ENCODE results near the gene RPRD1B. TPM values are rescaled to one million over a fixed set of nuclear protein-coding genes. Genes with fewer than 3 reads are reported as not detected.

RPRD1B gene
- total and polyA plus RNA-seq, 2 of the 13 experiments (the other 11 are each of a cell fraction or from before 2014, with no cell fraction given), result 31.1 to 41.5 TPM

DNA sequence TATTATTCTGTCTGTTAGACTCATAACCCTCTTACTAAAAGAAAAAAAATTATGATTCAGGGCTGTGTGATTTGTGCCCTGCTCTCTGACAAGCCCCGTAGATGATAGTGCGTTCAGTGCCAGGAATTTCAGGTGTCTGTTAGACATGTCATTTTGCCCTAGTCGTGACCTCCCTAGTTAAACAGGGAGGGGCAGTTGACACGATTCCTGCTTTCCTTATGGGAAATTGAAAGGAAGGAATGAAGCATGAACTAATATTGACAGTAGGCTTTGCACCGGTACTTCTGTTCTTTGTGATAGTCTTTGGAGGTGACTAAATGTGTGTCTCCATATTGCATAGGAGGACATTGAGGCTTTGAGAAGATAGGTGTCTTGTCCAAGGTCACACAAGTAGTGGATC, 26.3 kb downstream of the RPRD1B start (continued):
- TF ChIP-seq ZNF614 (CRISPR knock-in tag; IDR thresholded peaks at IDR 0.05; ENCODE audit: borderline replicate concordance) (peak; percentile 53; the same call in 1 of the 2 replicates), HDAC1 (CRISPR knock-in tag; IDR thresholded peaks at IDR 0.05) (0 out of 2 replicates have a peak, but pooled peaks have one; percentile 3), SOX13 (IDR thresholded peaks at IDR 0.05) (peak; percentile 51; the same call in 1 of the 2 replicates), SOX13 (CRISPR knock-in tag; conservative IDR thresholded peaks at IDR 0.05 in 1 of 2, IDR thresholded peaks at IDR 0.05 in 1 of 2) (peak in 1 of 2 experiments; percentile 94; a peak in 2 of 4 replicates), CREB1 (IDR thresholded peaks at IDR 0.05) (no peak), CREB1 (CRISPR knock-in tag; IDR thresholded peaks at IDR 0.05) (peak; percentile 58; the same call in 1 of the 2 replicates), PHF21A (CRISPR knock-in tag; IDR thresholded peaks at IDR 0.05) (peak; percentile 44; the same call in 1 of the 2 replicates), ETV5 (CRISPR knock-in tag; IDR thresholded peaks at IDR 0.05; ENCODE audit: borderline replicate concordance) (peak; percentile 80; the same call in 1 of the 2 replicates), KLF11 (CRISPR knock-in tag; IDR thresholded peaks at IDR 0.05) (peak; percentile 71), PPARG (CRISPR knock-in tag; conservative IDR thresholded peaks at IDR 0.05) (peak; percentile 83), MIXL1 (CRISPR knock-in tag; IDR thresholded peaks at IDR 0.05) (no peak), RARA (CRISPR knock-in tag; IDR thresholded peaks at IDR 0.05) (peak; percentile 100), MIER3 (CRISPR knock-in tag; IDR thresholded peaks at IDR 0.05; ENCODE audit: borderline replicate concordance) (peak; percentile 44; the same call in 1 of the 2 replicates), ZNF672 (CRISPR knock-in tag; IDR thresholded peaks at IDR 0.05) (no peak), TBX3 (IDR thresholded peaks at IDR 0.05; ENCODE audit: borderline replicate concordance) (peak; percentile 69), KAT8 (CRISPR knock-in tag; IDR thresholded peaks at IDR 0.05) (peak; percentile 73), SIX4 (CRISPR knock-in tag; IDR thresholded peaks at IDR 0.05) (peak; percentile 85), RBAK (CRISPR knock-in tag; IDR thresholded peaks at IDR 0.05) (no peak)
- TF ChIP-seq, protein P1, sequence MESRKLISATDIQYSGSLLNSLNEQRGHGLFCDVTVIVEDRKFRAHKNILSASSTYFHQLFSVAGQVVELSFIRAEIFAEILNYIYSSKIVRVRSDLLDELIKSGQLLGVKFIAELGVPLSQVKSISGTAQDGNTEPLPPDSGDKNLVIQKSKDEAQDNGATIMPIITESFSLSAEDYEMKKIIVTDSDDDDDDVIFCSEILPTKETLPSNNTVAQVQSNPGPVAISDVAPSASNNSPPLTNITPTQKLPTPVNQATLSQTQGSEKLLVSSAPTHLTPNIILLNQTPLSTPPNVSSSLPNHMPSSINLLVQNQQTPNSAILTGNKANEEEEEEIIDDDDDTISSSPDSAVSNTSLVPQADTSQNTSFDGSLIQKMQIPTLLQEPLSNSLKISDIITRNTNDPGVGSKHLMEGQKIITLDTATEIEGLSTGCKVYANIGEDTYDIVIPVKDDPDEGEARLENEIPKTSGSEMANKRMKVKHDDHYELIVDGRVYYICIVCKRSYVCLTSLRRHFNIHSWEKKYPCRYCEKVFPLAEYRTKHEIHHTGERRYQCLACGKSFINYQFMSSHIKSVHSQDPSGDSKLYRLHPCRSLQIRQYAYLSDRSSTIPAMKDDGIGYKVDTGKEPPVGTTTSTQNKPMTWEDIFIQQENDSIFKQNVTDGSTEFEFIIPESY (CRISPR knock-in tag; IDR thresholded peaks at IDR 0.05), result peak; percentile 53; the same call in 1 of the 2 replicates
- TF ChIP-seq, protein P2, sequence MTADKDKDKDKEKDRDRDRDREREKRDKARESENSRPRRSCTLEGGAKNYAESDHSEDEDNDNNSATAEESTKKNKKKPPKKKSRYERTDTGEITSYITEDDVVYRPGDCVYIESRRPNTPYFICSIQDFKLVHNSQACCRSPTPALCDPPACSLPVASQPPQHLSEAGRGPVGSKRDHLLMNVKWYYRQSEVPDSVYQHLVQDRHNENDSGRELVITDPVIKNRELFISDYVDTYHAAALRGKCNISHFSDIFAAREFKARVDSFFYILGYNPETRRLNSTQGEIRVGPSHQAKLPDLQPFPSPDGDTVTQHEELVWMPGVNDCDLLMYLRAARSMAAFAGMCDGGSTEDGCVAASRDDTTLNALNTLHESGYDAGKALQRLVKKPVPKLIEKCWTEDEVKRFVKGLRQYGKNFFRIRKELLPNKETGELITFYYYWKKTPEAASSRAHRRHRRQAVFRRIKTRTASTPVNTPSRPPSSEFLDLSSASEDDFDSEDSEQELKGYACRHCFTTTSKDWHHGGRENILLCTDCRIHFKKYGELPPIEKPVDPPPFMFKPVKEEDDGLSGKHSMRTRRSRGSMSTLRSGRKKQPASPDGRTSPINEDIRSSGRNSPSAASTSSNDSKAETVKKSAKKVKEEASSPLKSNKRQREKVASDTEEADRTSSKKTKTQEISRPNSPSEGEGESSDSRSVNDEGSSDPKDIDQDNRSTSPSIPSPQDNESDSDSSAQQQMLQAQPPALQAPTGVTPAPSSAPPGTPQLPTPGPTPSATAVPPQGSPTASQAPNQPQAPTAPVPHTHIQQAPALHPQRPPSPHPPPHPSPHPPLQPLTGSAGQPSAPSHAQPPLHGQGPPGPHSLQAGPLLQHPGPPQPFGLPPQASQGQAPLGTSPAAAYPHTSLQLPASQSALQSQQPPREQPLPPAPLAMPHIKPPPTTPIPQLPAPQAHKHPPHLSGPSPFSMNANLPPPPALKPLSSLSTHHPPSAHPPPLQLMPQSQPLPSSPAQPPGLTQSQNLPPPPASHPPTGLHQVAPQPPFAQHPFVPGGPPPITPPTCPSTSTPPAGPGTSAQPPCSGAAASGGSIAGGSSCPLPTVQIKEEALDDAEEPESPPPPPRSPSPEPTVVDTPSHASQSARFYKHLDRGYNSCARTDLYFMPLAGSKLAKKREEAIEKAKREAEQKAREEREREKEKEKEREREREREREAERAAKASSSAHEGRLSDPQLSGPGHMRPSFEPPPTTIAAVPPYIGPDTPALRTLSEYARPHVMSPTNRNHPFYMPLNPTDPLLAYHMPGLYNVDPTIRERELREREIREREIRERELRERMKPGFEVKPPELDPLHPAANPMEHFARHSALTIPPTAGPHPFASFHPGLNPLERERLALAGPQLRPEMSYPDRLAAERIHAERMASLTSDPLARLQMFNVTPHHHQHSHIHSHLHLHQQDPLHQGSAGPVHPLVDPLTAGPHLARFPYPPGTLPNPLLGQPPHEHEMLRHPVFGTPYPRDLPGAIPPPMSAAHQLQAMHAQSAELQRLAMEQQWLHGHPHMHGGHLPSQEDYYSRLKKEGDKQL (CRISPR knock-in tag; IDR thresholded peaks at IDR 0.05; ENCODE audit: low read depth), result peak; percentile 91
- TF ChIP-seq, protein P3, sequence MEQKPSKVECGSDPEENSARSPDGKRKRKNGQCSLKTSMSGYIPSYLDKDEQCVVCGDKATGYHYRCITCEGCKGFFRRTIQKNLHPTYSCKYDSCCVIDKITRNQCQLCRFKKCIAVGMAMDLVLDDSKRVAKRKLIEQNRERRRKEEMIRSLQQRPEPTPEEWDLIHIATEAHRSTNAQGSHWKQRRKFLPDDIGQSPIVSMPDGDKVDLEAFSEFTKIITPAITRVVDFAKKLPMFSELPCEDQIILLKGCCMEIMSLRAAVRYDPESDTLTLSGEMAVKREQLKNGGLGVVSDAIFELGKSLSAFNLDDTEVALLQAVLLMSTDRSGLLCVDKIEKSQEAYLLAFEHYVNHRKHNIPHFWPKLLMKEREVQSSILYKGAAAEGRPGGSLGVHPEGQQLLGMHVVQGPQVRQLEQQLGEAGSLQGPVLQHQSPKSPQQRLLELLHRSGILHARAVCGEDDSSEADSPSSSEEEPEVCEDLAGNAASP (CRISPR knock-in tag; IDR thresholded peaks at IDR 0.05; ENCODE audit: borderline replicate concordance), result peak; percentile 75; the same call in 1 of the 2 replicates
